GM21619 (cell line): Measurements from ENCODE around the gene IFITM5.
"Not testable (repeated sequence)": the region's sequence is repeated elsewhere in the genome, so short reads cannot be mapped to it uniquely, and the experiment has no call there.

Experiments
- ATAC-seq: cut with Tn5 transposase; IDR thresholded peaks from one replicate; pipeline ENCODE4 v1.9.1; 2021; ENCODE audit not compliant: unreplicated experiment

Gene IFITM5

GRCh38 chr11:299081-299891 is at the start of gene IFITM5:
Gene IFITM5 (minus strand): TSS chr11:299526. CDS start chr11:299490, 36 bp downstream.
- ATAC-seq: no peak

GRCh38 chr11:346529-346928 is 47.2 kb upstream of the IFITM5 start:
- ATAC-seq: no peak

- ATAC-seq: no peak
Observed at GRCh38 chr11:344836-345578, 45.7 kb upstream of the IFITM5 start.

GRCh38 chr11:342328-342727 is 43.0 kb upstream of the IFITM5 start:
- no peak for ATAC-seq

- no peak for ATAC-seq
Observed at GRCh38 chr11:340539-341512, 41.5 kb upstream of the IFITM5 start.

GRCh38 chr11:339963-340362 is 40.6 kb upstream of the IFITM5 start:
- no peak for ATAC-seq

- ATAC-seq: no peak
Observed at GRCh38 chr11:337711-338110, 38.4 kb upstream of the IFITM5 start.

GRCh38 chr11:336659-337198 is 37.4 kb upstream of the IFITM5 start:
- ATAC-seq: no peak

- ATAC-seq: no peak
Observed at GRCh38 chr11:335779-336658, 36.7 kb upstream of the IFITM5 start.

GRCh38 chr11:334264-334994 is 35.1 kb upstream of the IFITM5 start:
- ATAC-seq: no peak

GRCh38 chr11:333616-334263 is 34.4 kb upstream of the IFITM5 start:
- not testable (repeated sequence) for ATAC-seq

- ATAC-seq: no peak
Observed at GRCh38 chr11:332651-333480, 33.5 kb upstream of the IFITM5 start.

GRCh38 chr11:331358-332060 is 32.2 kb upstream of the IFITM5 start:
- ATAC-seq: no peak

- no peak for ATAC-seq
Observed at GRCh38 chr11:330694-331357, 31.5 kb upstream of the IFITM5 start.

GRCh38 chr11:330307-330693 is 31.0 kb upstream of the IFITM5 start:
- ATAC-seq: no peak

GRCh38 chr11:329886-330253 is 30.5 kb upstream of the IFITM5 start:
- ATAC-seq: no peak
